Vagina (tissue), 2 donors: ENCODE results near the gene MAP2K5. TPM values are rescaled to one million over a fixed set of nuclear protein-coding genes. Genes with fewer than 3 reads are reported as not detected.

Experiments used
- DNase-seq, 2 donors: peaks; one replicate each; pipeline ENCODE4 v3.0.0-alpha.2; 2017; ENCODE audit errors: extremely low spot score in 2 of 2
- H3K27ac ChIP-seq: fragments of 200-600 bp; sonication (generic); one replicate; pipeline ENCODE4 v1.5.1; 2019
- H3K27me3 ChIP-seq: fragments of 200-600 bp; sonication (generic); one replicate; pipeline ENCODE4 v1.5.1; 2019
- H3K36me3 ChIP-seq, 2 donors: fragments of 200-600 bp; sonication (generic); one replicate each; pipeline ENCODE4 v1.5.1; 2017 to 2019
- H3K4me1 ChIP-seq: fragments of 200-600 bp; sonication (generic); one replicate; pipeline ENCODE4 v1.5.1; 2019
- H3K4me3 ChIP-seq, 2 donors: fragments of 200-600 bp; sonication (generic); 1 replicate in 1 of 2; 2 replicates in 1 of 2; pipeline ENCODE4 v1.5.1; 2016 to 2019
- H3K9me3 ChIP-seq: fragments of 200-600 bp; sonication (generic); one replicate; pipeline ENCODE4 v1.5.1; 2019
- POLR2A ChIP-seq, 2 donors: fragments of 450-650 bp; IDR thresholded peaks; one replicate each; pipeline ENCODE4 v1.6.1; 2017; ENCODE audit warnings: antibody characterized with exemption in 2 of 2, mild to moderate bottlenecking in 2 of 2, moderate library complexity in 2 of 2
- POLR2AphosphoS5 ChIP-seq, 2 donors: sonication (generic); formaldehyde crosslinking; IDR thresholded peaks; one replicate each; pipeline ENCODE4 v1.9.0; 2017; ENCODE audit warnings: antibody characterized with exemption in 2 of 2, mild to moderate bottlenecking in 2 of 2, low read depth in 1 of 2; ENCODE audit not compliant: insufficient read depth in 1 of 2
- intact Hi-C: fragments of 100-400 bp; cut with DNase I; formaldehyde crosslinking; loops from one replicate; pipeline ENCODE4 v1.15.1; 2023
- total RNA-seq: library from RNA; depleted of rRNA; stranded (reverse); fragments of >200 nt; gene quantifications from one replicate; pipeline ENCODE4 v1.2.3, GENCODE V29; 2016
- TF ChIP-seq, protein P1 (sequence below), 3 experiments: fragments of 450-650 bp in 2 of 3; fragments of 200-600 bp in 1 of 3; sonication (generic) in 1 of 3; IDR thresholded peaks; one replicate each; pipeline ENCODE4 v1.5.1; 2017 to 2019; ENCODE audit warnings: antibody characterized with exemption in 3 of 3, mild to moderate bottlenecking in 2 of 3, moderate library complexity in 2 of 3

Gene MAP2K5
- total RNA-seq, 1 donor from 2014 or later, result 13.5 TPM

DNA sequence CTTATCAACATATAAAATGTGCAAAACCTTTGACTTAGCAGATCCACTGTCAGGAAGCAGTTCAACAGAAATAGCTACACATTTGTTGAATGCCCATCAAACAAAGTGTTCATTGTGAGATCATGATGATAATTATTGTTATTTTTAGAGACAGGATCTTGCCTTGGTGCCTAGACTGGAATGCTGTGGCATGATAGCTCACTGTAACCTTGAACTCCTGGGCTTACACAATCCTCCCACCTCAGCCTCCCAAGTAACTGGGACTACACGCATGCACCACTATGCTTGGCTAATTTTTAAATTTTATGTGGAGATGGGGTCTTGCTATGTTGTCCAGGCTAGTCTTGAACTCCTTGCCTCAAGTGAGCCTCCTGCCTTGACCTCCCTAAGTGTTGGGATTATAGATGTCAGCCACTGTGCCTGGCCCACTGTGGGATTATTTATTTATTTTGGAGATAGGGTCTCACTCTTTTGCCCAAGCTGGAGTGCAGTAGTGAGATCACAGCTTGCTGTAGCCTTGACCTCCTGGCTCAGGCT lies 8.8 kb downstream of the MAP2K5 start:
- Histone ChIP-seq H3K36me3 (peaks cover 0 to 1% of the 10 kb centered on the region in 2 donors), H3K9me3 (no peaks in the 10 kb centered on the region), H3K27me3 (no peaks in the 10 kb centered on the region), H3K4me3 (no peak overlapping the region), H3K27ac (no peak overlapping the region), H3K4me1 (no peaks in the 10 kb centered on the region)
- TF ChIP-seq POLR2A (IDR thresholded peaks at IDR 0.05) (no peak), POLR2AphosphoS5 (IDR thresholded peaks at IDR 0.05; ENCODE audit: insufficient read depth in 1 of 2, low read depth in 1 of 2) (no peak)
- TF ChIP-seq, protein P1, sequence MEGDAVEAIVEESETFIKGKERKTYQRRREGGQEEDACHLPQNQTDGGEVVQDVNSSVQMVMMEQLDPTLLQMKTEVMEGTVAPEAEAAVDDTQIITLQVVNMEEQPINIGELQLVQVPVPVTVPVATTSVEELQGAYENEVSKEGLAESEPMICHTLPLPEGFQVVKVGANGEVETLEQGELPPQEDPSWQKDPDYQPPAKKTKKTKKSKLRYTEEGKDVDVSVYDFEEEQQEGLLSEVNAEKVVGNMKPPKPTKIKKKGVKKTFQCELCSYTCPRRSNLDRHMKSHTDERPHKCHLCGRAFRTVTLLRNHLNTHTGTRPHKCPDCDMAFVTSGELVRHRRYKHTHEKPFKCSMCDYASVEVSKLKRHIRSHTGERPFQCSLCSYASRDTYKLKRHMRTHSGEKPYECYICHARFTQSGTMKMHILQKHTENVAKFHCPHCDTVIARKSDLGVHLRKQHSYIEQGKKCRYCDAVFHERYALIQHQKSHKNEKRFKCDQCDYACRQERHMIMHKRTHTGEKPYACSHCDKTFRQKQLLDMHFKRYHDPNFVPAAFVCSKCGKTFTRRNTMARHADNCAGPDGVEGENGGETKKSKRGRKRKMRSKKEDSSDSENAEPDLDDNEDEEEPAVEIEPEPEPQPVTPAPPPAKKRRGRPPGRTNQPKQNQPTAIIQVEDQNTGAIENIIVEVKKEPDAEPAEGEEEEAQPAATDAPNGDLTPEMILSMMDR (IDR thresholded peaks at IDR 0.05), result no peak
- intact Hi-C loops, result no loop called here
- no peak for DNase-seq

DNA sequence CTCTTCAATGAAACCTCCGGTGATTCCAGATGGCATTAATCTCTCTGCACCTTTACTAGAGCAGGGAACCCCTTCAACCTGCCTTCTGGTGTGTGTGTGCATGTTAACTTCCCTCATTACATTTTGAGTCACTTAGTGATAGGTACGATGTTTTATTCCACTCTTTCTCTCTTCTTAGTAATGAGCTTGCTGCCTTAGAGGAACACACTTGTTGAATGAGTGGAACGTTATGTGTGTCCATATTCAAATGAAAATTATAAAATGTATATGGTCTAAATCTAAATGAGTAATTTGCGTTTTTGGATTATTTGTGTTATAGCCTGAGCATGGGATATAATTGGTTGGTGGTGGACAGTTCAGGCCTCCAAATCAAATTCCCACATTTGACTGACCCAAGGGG lies 12.1 kb downstream of the MAP2K5 start:
- no peak for TF ChIP-seq POLR2AphosphoS5 (IDR thresholded peaks at IDR 0.05; ENCODE audit: insufficient read depth in 1 of 2, low read depth in 1 of 2)
- TF ChIP-seq POLR2A (IDR thresholded peaks at IDR 0.05), result no peak
- TF ChIP-seq, protein P1 (IDR thresholded peaks at IDR 0.05), result no peak
- H3K36me3 ChIP-seq, result no peaks in the 10 kb centered on the region
- intact Hi-C loops, result no loop called here
- no peaks in the 10 kb centered on the region for H3K27me3 ChIP-seq
- no peaks in the 10 kb centered on the region for H3K4me1 ChIP-seq
- H3K27ac ChIP-seq, result no peak overlapping the region
- H3K9me3 ChIP-seq, result peaks cover 3% of the 10 kb centered on the region
- DNase-seq, result no peak
- H3K4me3 ChIP-seq, result no peak overlapping the region

DNA sequence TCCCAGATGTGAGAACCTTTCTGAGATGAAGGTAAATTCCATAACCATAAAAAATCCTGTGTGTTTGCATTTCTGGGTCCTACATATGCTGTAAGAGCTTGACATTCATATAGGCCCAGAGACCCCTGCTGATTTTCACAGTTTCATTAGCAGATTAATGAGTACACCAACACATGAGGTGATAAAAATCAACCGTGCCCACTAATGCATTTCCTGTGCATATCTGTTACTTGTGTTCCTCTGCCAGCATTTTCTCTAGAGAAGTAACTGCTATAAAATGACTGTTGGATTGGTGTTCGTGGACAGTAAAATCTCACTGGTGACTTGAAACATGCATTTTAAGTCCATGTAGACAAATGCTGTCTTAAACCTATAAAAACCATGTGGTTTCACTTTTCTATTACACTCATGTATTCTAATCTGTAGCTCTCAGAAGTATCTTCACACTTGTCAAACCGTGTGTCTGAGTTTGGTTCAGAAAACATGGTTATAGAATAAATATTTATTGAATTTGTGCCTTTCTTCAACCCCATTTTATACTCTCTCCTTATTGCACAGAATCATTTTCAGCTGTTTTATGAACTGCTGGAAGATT lies 14.6 kb downstream of the MAP2K5 start:
- Histone ChIP-seq H3K9me3 (peaks cover 3% of the 10 kb centered on the region), H3K4me3 (no peak overlapping the region), H3K4me1 (no peaks in the 10 kb centered on the region), H3K27me3 (no peaks in the 10 kb centered on the region), H3K36me3 (no peaks in the 10 kb centered on the region), H3K27ac (no peak overlapping the region)
- intact Hi-C loops, result no loop called here
- TF ChIP-seq POLR2AphosphoS5 (IDR thresholded peaks at IDR 0.05; ENCODE audit: insufficient read depth in 1 of 2, low read depth in 1 of 2) (no peak), POLR2A (IDR thresholded peaks at IDR 0.05) (no peak)
- TF ChIP-seq, protein P1 (IDR thresholded peaks at IDR 0.05), result no peak
- DNase-seq, result no peak

DNA sequence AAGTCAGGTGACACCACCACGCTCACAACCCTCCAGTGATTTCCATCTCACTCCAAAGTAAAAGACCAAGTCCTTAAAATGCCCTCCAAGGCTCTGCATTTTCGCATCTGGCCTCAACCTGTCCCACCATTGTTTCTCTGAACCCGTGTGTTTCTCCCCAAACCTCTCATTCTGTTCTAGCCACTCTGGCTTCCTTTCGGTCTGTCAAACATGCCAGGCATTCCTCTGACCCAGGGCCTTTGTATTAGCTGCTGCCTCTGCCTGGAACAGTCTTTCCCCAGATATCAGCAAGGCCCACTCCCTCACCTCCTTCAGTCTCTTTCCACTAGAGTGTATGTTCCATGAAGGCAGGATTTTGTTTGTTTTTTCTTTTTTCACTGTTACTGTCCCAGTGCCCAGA lies 16.0 kb downstream of the MAP2K5 start:
- intact Hi-C loops, result no loop called here
- TF ChIP-seq POLR2A (IDR thresholded peaks at IDR 0.05) (no peak), POLR2AphosphoS5 (IDR thresholded peaks at IDR 0.05; ENCODE audit: insufficient read depth in 1 of 2, low read depth in 1 of 2) (no peak)
- TF ChIP-seq, protein P1 (IDR thresholded peaks at IDR 0.05), result no peak

DNA sequence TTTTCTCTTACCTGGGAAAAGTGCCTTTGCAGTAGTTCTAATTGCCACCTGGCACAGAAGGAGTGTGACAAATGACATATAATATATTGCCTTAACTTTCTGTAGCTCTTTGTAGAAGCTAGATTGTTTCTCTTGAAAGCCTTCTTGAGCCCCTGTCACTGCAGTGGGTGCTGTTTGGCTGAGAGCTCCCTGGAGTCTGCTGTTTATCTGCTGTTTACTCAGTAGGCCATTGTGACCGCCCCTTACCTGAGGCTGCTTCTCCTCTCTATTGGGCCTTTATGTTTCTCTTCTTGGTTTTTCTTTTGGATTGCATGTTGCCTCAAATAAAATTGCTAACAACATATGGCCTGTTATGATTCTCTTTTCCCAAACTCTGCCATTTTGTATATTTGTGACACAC lies 16.7 kb downstream of the MAP2K5 start:
- Histone ChIP-seq H3K4me3 (no peak overlapping the region), H3K27me3 (no peaks in the 10 kb centered on the region), H3K4me1 (no peaks in the 10 kb centered on the region), H3K27ac (no peak overlapping the region), H3K36me3 (no peaks in the 10 kb centered on the region), H3K9me3 (peaks cover 3% of the 10 kb centered on the region)
- TF ChIP-seq, protein P1 (IDR thresholded peaks at IDR 0.05), result no peak
- TF ChIP-seq POLR2A (IDR thresholded peaks at IDR 0.05) (no peak), POLR2AphosphoS5 (IDR thresholded peaks at IDR 0.05; ENCODE audit: insufficient read depth in 1 of 2, low read depth in 1 of 2) (no peak)
- DNase-seq, result no peak
- intact Hi-C loops, result no loop called here

More for the DNA sequence above, 16.0 kb downstream of the MAP2K5 start:
- no peaks in the 10 kb centered on the region for H3K27me3 ChIP-seq
- H3K4me1 ChIP-seq, result no peaks in the 10 kb centered on the region
- no peak overlapping the region for H3K27ac ChIP-seq
- no peak for DNase-seq
- H3K36me3 ChIP-seq, result no peaks in the 10 kb centered on the region
- H3K4me3 ChIP-seq, result no peak overlapping the region
- peaks cover 3% of the 10 kb centered on the region for H3K9me3 ChIP-seq
